HepG2 (cell line): Measurements from ENCODE around the gene CTNNA1. TPM values are rescaled to one million over a fixed set of nuclear protein-coding genes. Genes with fewer than 3 reads are reported as not detected.

Experiments used
- AGO1 ChIP-seq: fragments of 200-400 bp; formaldehyde crosslinking; IDR thresholded peaks from 2 replicates; pipeline ENCODE4 v1.6.1; 2017; ENCODE audit warnings: mild to moderate bottlenecking, low read depth, low read length, moderate library complexity; ENCODE audit not compliant: poor library complexity, severe bottlenecking
- ATF4 ChIP-seq, 2 experiments: fragments of 450-650 bp in 1 of 2; sonication (generic) in 1 of 2; formaldehyde crosslinking; IDR thresholded peaks; 2 replicates each; pipeline versions ENCODE4 v1.5.0 to v1.8.0; 2020 to 2022; ENCODE audit warnings: mild to moderate bottlenecking in 1 of 2, missing genetic modification reagents in 1 of 2
- CCDC6 ChIP-seq: sonication (generic); formaldehyde crosslinking; IDR thresholded peaks from 2 replicates; pipeline ENCODE4 v1.8.1; 2022; ENCODE audit warnings: mild to moderate bottlenecking, missing genetic modification reagents, moderate library complexity
- CTCF ChIP-seq: sonication (generic); formaldehyde crosslinking; IDR thresholded peaks from 2 replicates; pipeline ENCODE4 v1.5.0; 2020; ENCODE audit warnings: mild to moderate bottlenecking, missing genetic modification reagents, moderate library complexity
- E2F1 ChIP-seq: sonication (generic); formaldehyde crosslinking; IDR thresholded peaks from 2 replicates; pipeline ENCODE4 v1.5.0; 2020; ENCODE audit warnings: missing genetic modification reagents
- HNRNPH1 ChIP-seq: fragments of 200-400 bp; formaldehyde crosslinking; optimal IDR thresholded peaks from 2 replicates; pipeline ENCODE3; 2017; ENCODE audit warnings: mild to moderate bottlenecking, low read depth, low read length
- KLF11 ChIP-seq: IDR thresholded peaks from 2 replicates; pipeline ENCODE4 v1.6.1; 2016; ENCODE audit warnings: missing compliant biosample characterization
- NFYB ChIP-seq: sonication (generic); formaldehyde crosslinking; IDR thresholded peaks from 2 replicates; pipeline ENCODE4 v1.4.0; 2020; ENCODE audit warnings: missing genetic modification reagents
- ZEB1 ChIP-seq: IDR thresholded peaks from 2 replicates; pipeline ENCODE4 v1.6.1; 2012; ENCODE audit warnings: mild to moderate bottlenecking, low read depth, inconsistent platforms; ENCODE audit not compliant: insufficient replicate concordance
- ZNF12 ChIP-seq: sonication (generic); formaldehyde crosslinking; IDR thresholded peaks from 2 replicates; pipeline ENCODE4 v1.5.0; 2020; ENCODE audit warnings: missing genetic modification reagents
- ZNF121 ChIP-seq: sonication (generic); formaldehyde crosslinking; IDR thresholded peaks from 2 replicates; pipeline ENCODE4 v1.5.0; 2020; ENCODE audit warnings: mild to moderate bottlenecking, missing genetic modification reagents
- ZNF253 ChIP-seq: sonication (generic); formaldehyde crosslinking; IDR thresholded peaks from 2 replicates; pipeline ENCODE4 v1.8.0; 2022; ENCODE audit warnings: mild to moderate bottlenecking, missing genetic modification reagents, borderline replicate concordance
- ZNF329 ChIP-seq: sonication (generic); formaldehyde crosslinking; IDR thresholded peaks from 2 replicates; pipeline ENCODE4 v1.9.0; 2021; ENCODE audit warnings: low read depth, mild to moderate bottlenecking, missing genetic modification reagents
- ZNF546 ChIP-seq: sonication (generic); formaldehyde crosslinking; conservative IDR thresholded peaks from 2 replicates; pipeline ENCODE4 v1.8.1; 2023; ENCODE audit warnings: mild to moderate bottlenecking, missing genetic modification reagents
- ZNF562 ChIP-seq: sonication (generic); formaldehyde crosslinking; IDR thresholded peaks from 2 replicates; pipeline ENCODE4 v1.8.0; 2022; ENCODE audit warnings: missing genetic modification reagents, borderline replicate concordance
- ZNF614 ChIP-seq: IDR thresholded peaks from 2 replicates; pipeline ENCODE4 v1.6.1; 2018; ENCODE audit warnings: missing biosample characterization, missing genetic modification reagents, inconsistent platforms, borderline replicate concordance
- ZNF839 ChIP-seq: sonication (generic); formaldehyde crosslinking; IDR thresholded peaks from 2 replicates; pipeline ENCODE4 v1.4.0; 2020; ENCODE audit warnings: missing genetic modification reagents, mild to moderate bottlenecking, borderline replicate concordance
- ZNF883 ChIP-seq: sonication (generic); formaldehyde crosslinking; IDR thresholded peaks from 2 replicates; pipeline ENCODE4 v1.5.1; 2020; ENCODE audit warnings: mild to moderate bottlenecking, missing genetic modification reagents; ENCODE audit errors: not compliant biosample characterization
- polyA plus RNA-seq, 8 experiments: library from polyadenylated mRNA; depleted of rRNA in 3 of 8; stranded (reverse) in 7 of 8; unstranded in 1 of 8; fragments of >200 nt; fragmentation: Illumina TruSeq in 4 of 8; extraction: Trizol in 4 of 8; gene quantifications; 2 replicates each; pipeline versions ENCODE4 v1.2.1 to v1.2.3, GENCODE V29; 2011 to 2016; ENCODE audit warnings: low read depth in 4 of 8, missing spikeins in 1 of 8, mixed read lengths in 1 of 8; ENCODE audit not compliant: insufficient read depth in 1 of 8
- total RNA-seq, 5 experiments: library from RNA; depleted of rRNA; stranded (reverse); fragments of >200 nt; fragmentation: Illumina TruSeq; extraction: Trizol; gene quantifications; 2 replicates each; pipeline ENCODE4 v1.2.3, GENCODE V29; 2016; ENCODE audit warnings: low read depth in 1 of 5
- TF ChIP-seq, protein P1 (sequence below): sonication (generic); formaldehyde crosslinking; IDR thresholded peaks from 2 replicates; pipeline ENCODE4 v1.5.0; 2020; ENCODE audit warnings: mild to moderate bottlenecking, missing genetic modification reagents, borderline replicate concordance
- TF ChIP-seq, protein P2 (sequence below): sonication (generic); formaldehyde crosslinking; IDR thresholded peaks from 2 replicates; pipeline ENCODE4 v1.4.0; 2020; ENCODE audit warnings: missing genetic modification reagents

CTNNA1 gene
- total and polyA plus RNA-seq, 2 of the 13 experiments (the other 11 are each of a cell fraction or from before 2014, with no cell fraction given) = 66.8 to 162 TPM

GRCh38 chr5:138725818-138726416 is 27.3 kb upstream of the CTNNA1 start (continued):
- TF ChIP-seq, protein P1, sequence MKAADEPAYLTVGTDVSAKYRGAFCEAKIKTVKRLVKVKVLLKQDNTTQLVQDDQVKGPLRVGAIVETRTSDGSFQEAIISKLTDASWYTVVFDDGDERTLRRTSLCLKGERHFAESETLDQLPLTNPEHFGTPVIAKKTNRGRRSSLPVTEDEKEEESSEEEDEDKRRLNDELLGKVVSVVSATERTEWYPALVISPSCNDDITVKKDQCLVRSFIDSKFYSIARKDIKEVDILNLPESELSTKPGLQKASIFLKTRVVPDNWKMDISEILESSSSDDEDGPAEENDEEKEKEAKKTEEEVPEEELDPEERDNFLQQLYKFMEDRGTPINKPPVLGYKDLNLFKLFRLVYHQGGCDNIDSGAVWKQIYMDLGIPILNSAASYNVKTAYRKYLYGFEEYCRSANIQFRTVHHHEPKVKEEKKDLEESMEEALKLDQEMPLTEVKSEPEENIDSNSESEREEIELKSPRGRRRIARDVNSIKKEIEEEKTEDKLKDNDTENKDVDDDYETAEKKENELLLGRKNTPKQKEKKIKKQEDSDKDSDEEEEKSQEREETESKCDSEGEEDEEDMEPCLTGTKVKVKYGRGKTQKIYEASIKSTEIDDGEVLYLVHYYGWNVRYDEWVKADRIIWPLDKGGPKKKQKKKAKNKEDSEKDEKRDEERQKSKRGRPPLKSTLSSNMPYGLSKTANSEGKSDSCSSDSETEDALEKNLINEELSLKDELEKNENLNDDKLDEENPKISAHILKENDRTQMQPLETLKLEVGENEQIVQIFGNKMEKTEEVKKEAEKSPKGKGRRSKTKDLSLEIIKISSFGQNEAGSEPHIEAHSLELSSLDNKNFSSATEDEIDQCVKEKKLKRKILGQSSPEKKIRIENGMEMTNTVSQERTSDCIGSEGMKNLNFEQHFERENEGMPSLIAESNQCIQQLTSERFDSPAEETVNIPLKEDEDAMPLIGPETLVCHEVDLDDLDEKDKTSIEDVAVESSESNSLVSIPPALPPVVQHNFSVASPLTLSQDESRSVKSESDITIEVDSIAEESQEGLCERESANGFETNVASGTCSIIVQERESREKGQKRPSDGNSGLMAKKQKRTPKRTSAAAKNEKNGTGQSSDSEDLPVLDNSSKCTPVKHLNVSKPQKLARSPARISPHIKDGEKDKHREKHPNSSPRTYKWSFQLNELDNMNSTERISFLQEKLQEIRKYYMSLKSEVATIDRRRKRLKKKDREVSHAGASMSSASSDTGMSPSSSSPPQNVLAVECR (CRISPR knock-in tag) = no peak
- no peak for TF ChIP-seq ZNF883 (CRISPR knock-in tag)
- no peak for TF ChIP-seq ZEB1
- TF ChIP-seq CCDC6 (CRISPR knock-in tag) = no peak
- TF ChIP-seq ZNF121 (CRISPR knock-in tag) = peak; percentile 66; the same call in 1 of the 2 replicates
- TF ChIP-seq ATF4 (CRISPR knock-in tag; IDR thresholded peaks at IDR 0.05) = no peak
- TF ChIP-seq HNRNPH1 = no peak
- no peak for TF ChIP-seq ZNF253 (CRISPR knock-in tag)
- no peak for TF ChIP-seq ZNF839 (CRISPR knock-in tag)
- no peak for TF ChIP-seq ZNF562 (CRISPR knock-in tag)
- TF ChIP-seq ZNF546 (CRISPR knock-in tag) = no peak
- TF ChIP-seq KLF11 = no peak
- no peak; the same call in 1 of the 2 replicates for TF ChIP-seq ZNF614 (CRISPR knock-in tag)
- TF ChIP-seq ZNF12 = no peak
- TF ChIP-seq NFYB (CRISPR knock-in tag) = no peak
- TF ChIP-seq E2F1 (CRISPR knock-in tag) = no peak
- TF ChIP-seq, protein P2, sequence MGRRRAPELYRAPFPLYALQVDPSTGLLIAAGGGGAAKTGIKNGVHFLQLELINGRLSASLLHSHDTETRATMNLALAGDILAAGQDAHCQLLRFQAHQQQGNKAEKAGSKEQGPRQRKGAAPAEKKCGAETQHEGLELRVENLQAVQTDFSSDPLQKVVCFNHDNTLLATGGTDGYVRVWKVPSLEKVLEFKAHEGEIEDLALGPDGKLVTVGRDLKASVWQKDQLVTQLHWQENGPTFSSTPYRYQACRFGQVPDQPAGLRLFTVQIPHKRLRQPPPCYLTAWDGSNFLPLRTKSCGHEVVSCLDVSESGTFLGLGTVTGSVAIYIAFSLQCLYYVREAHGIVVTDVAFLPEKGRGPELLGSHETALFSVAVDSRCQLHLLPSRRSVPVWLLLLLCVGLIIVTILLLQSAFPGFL (CRISPR knock-in tag) = no peak
- TF ChIP-seq ZNF329 (CRISPR knock-in tag) = no peak
- no peak for TF ChIP-seq AGO1
- TF ChIP-seq CTCF (CRISPR knock-in tag) = 0 out of 2 replicates have a peak, but pooled peaks have one; percentile 7
